ENCODE data around the gene VASP.

DNA sequence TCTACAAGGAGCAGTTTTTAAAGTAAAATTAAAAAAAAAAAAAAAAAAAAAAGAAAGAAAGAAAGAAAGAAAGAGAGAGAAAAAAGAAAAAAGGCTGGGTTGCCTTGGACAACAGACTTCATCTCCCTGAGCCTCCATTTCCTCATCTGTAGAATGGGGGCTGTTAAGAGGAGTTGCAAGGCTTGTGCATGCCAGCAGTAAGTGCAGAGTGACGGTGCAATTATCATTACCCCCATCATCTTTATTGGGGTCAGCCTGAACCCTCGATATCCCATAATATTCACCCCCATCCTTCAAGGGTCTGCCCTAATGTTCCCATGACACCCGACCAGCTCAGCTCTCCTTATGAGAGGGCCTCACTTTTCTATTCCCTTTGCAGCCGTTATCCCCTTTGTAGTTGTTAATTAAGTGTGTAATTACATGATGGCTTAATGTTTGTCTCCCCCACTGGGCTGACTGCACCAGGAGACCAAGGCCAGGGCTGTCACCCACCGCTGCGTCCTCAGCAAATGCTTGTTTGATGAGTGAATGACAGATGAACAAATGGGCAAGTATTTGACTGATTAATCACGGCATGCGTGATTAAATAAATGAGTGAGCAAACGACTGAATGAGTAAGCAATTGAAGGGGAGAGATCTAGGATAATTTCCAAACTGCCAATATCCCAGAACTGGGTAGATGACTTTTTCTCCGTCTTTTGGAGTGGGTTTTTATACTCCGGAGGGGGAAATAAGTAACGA is 29.4 kb upstream of the VASP start:
- TF ChIP-seq POLR2A (IDR thresholded peaks at IDR 0.05) = no peak
- TF ChIP-seq, protein P1, sequence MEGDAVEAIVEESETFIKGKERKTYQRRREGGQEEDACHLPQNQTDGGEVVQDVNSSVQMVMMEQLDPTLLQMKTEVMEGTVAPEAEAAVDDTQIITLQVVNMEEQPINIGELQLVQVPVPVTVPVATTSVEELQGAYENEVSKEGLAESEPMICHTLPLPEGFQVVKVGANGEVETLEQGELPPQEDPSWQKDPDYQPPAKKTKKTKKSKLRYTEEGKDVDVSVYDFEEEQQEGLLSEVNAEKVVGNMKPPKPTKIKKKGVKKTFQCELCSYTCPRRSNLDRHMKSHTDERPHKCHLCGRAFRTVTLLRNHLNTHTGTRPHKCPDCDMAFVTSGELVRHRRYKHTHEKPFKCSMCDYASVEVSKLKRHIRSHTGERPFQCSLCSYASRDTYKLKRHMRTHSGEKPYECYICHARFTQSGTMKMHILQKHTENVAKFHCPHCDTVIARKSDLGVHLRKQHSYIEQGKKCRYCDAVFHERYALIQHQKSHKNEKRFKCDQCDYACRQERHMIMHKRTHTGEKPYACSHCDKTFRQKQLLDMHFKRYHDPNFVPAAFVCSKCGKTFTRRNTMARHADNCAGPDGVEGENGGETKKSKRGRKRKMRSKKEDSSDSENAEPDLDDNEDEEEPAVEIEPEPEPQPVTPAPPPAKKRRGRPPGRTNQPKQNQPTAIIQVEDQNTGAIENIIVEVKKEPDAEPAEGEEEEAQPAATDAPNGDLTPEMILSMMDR (IDR thresholded peaks at IDR 0.05) = no peak

Measured in gastroesophageal sphincter (tissue), 3 donors.